ENCODE data around the gene SMAD6.

The SMAD6 gene

GRCh38 chr15:66761726-66762595 lies 59.9 kb downstream of the SMAD6 start:
- Histone ChIP-seq H3K9me3 (ENCODE audit: control insufficient read depth, insufficient read depth, low read length) (no peaks in the 10 kb centered on the region), H3K27me3 (ENCODE audit: control insufficient read depth, low read length) (peaks cover 49% of the 10 kb centered on the region), H4K20me1 (ENCODE audit: control insufficient read depth, insufficient read depth, low read depth, low read length) (no peaks in the 10 kb centered on the region), H3K4me3 (ENCODE audit: low read length) (no peak overlapping the region), H3K27ac (ENCODE audit: low read depth, low read length) (no peak overlapping the region), H3F3A (ENCODE audit: control insufficient read depth, insufficient read depth) (no peaks in the 10 kb centered on the region), H3K79me2 (ENCODE audit: control insufficient read depth, low read length) (no peaks in the 10 kb centered on the region), H3K36me3 (ENCODE audit: control insufficient read depth, low read length) (no peaks in the 10 kb centered on the region), H3K4me2 (ENCODE audit: low read length) (no peak overlapping the region), H3K9me2 (replicated peaks; ENCODE audit: control insufficient read depth, low read length) (no peaks in the 10 kb centered on the region), H3K4me1 (ENCODE audit: control insufficient read depth, low read length) (peaks cover 9% of the 10 kb centered on the region)
- TF ChIP-seq, protein P1, sequence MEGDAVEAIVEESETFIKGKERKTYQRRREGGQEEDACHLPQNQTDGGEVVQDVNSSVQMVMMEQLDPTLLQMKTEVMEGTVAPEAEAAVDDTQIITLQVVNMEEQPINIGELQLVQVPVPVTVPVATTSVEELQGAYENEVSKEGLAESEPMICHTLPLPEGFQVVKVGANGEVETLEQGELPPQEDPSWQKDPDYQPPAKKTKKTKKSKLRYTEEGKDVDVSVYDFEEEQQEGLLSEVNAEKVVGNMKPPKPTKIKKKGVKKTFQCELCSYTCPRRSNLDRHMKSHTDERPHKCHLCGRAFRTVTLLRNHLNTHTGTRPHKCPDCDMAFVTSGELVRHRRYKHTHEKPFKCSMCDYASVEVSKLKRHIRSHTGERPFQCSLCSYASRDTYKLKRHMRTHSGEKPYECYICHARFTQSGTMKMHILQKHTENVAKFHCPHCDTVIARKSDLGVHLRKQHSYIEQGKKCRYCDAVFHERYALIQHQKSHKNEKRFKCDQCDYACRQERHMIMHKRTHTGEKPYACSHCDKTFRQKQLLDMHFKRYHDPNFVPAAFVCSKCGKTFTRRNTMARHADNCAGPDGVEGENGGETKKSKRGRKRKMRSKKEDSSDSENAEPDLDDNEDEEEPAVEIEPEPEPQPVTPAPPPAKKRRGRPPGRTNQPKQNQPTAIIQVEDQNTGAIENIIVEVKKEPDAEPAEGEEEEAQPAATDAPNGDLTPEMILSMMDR (IDR thresholded peaks at IDR 0.05; ENCODE audit: low read depth, low read length, poor library complexity, severe bottlenecking): no peak
- TF ChIP-seq EZH2phosphoT487 (IDR thresholded peaks at IDR 0.05; ENCODE audit: borderline replicate concordance, low read length): no peak

DNA sequence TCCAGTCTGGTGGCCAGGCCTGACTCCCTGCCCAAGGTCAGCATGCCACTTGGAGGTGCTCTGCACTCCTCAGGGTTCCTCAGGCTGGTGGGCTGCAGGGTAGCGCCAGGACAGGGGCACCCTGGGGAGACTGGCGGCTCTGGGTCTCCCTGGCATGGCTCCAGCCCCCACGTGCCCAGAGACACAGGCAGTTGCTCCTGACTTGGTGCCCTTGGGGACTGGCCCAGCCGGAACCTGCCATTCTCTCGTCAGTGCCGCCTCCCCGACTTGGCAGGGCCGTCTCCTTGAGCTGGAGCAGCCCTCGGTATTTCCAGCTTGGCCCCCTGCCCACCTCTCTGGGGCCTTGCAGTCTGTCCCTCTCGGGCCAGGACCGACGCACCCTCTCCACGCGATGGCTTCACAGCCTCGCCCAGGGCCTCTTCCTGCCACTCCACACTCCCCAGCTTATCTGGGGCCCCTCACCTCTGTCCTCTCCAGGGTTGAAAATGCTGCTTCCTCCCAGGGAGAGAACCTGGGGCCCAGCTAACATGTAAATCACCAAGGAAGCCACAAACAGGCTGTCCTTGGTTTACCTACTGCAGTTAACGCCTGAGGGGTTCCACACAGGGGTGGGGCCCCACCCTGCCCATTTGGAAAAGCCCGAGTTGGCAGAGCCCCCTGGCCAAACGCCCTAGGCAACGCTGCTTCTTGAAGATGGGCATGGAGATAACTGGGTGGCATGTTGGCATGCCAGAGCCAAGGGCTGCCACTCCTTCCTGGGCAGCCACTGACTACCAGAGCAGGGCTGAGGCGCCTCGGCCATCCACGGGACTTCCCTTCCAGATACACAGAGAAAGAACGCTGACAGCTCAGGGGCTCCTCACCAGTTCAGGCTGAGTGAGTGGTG lies 61.4 kb downstream of the SMAD6 start:
- no peak overlapping the region for H3K4me2 ChIP-seq (ENCODE audit: low read length)
- H4K20me1 ChIP-seq (ENCODE audit: control insufficient read depth, insufficient read depth, low read depth, low read length): no peaks in the 10 kb centered on the region
- H3K9me3 ChIP-seq (ENCODE audit: control insufficient read depth, insufficient read depth, low read length): no peaks in the 10 kb centered on the region
- H3K79me2 ChIP-seq (ENCODE audit: control insufficient read depth, low read length): no peaks in the 10 kb centered on the region
- no peaks in the 10 kb centered on the region for H3F3A ChIP-seq (ENCODE audit: control insufficient read depth, insufficient read depth)
- H3K9me2 ChIP-seq (replicated peaks; ENCODE audit: control insufficient read depth, low read length): no peaks in the 10 kb centered on the region
- H3K4me3 ChIP-seq (ENCODE audit: low read length): no peak overlapping the region
- TF ChIP-seq, protein P1 (IDR thresholded peaks at IDR 0.05; ENCODE audit: low read depth, low read length, poor library complexity, severe bottlenecking): no peak
- TF ChIP-seq EZH2phosphoT487 (IDR thresholded peaks at IDR 0.05; ENCODE audit: borderline replicate concordance, low read length): no peak
- no peaks in the 10 kb centered on the region for H3K36me3 ChIP-seq (ENCODE audit: control insufficient read depth, low read length)
- H3K27ac ChIP-seq (ENCODE audit: low read depth, low read length): no peak overlapping the region
- peaks cover 59% of the 10 kb centered on the region for H3K27me3 ChIP-seq (ENCODE audit: control insufficient read depth, low read length)
- peaks cover 9% of the 10 kb centered on the region for H3K4me1 ChIP-seq (ENCODE audit: control insufficient read depth, low read length)

GRCh38 chr15:66764072-66764786 lies 62.2 kb downstream of the SMAD6 start:
- no peak overlapping the region for H3K4me2 ChIP-seq (ENCODE audit: low read length)
- TF ChIP-seq EZH2phosphoT487 (IDR thresholded peaks at IDR 0.05; ENCODE audit: borderline replicate concordance, low read length): no peak
- TF ChIP-seq, protein P1 (IDR thresholded peaks at IDR 0.05; ENCODE audit: low read depth, low read length, poor library complexity, severe bottlenecking): no peak
- no peaks in the 10 kb centered on the region for H4K20me1 ChIP-seq (ENCODE audit: control insufficient read depth, insufficient read depth, low read depth, low read length)
- H3K4me3 ChIP-seq (ENCODE audit: low read length): no peak overlapping the region
- H3F3A ChIP-seq (ENCODE audit: control insufficient read depth, insufficient read depth): no peaks in the 10 kb centered on the region
- peaks cover 9% of the 10 kb centered on the region for H3K4me1 ChIP-seq (ENCODE audit: control insufficient read depth, low read length)
- H3K36me3 ChIP-seq (ENCODE audit: control insufficient read depth, low read length): no peaks in the 10 kb centered on the region
- no peaks in the 10 kb centered on the region for H3K9me3 ChIP-seq (ENCODE audit: control insufficient read depth, insufficient read depth, low read length)
- H3K9me2 ChIP-seq (replicated peaks; ENCODE audit: control insufficient read depth, low read length): no peaks in the 10 kb centered on the region
- no peaks in the 10 kb centered on the region for H3K79me2 ChIP-seq (ENCODE audit: control insufficient read depth, low read length)
- H3K27ac ChIP-seq (ENCODE audit: low read depth, low read length): no peak overlapping the region
- peaks cover 65% of the 10 kb centered on the region for H3K27me3 ChIP-seq (ENCODE audit: control insufficient read depth, low read length)

All from DOHH2 (cell line).